T-helper 9 cell (primary cell): ENCODE data around the gene CPT1C.

Source experiments
- DNase-seq: peaks from one replicate; pipeline ENCODE4 v3.0.0-alpha.2; 2020

CPT1C gene

GRCh38 chr19:49684251-49684982 lies 6.5 kb upstream of the CPT1C start:
- no peak for DNase-seq

GRCh38 chr19:49684983-49685553 lies 5.8 kb upstream of the CPT1C start:
- no peak for DNase-seq

DNA sequence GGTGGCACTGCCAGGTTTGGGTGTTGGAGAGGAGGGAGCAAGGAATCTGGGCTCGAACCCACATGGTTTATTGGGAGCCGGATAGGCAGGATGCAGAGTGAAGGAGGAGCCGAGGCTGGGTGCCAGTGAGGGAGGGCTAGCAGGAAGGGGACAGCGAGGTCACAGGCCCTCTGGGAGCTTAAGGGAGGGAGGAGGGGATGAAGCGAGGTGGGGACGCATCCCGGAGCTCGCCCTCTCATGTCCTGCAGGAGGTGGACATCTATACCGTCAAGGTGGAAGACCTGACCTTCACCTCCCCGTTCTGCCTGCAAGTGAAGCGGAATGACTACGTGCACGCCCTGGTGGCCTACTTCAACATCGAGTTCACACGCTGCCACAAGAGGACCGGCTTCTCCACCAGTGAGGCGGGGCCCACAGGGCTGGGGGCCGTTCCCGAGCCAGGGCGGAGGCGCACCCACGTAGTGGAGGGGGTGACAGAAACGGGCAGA lies 5.0 kb upstream of the CPT1C start:
- DNase-seq, result no peak

DNA sequence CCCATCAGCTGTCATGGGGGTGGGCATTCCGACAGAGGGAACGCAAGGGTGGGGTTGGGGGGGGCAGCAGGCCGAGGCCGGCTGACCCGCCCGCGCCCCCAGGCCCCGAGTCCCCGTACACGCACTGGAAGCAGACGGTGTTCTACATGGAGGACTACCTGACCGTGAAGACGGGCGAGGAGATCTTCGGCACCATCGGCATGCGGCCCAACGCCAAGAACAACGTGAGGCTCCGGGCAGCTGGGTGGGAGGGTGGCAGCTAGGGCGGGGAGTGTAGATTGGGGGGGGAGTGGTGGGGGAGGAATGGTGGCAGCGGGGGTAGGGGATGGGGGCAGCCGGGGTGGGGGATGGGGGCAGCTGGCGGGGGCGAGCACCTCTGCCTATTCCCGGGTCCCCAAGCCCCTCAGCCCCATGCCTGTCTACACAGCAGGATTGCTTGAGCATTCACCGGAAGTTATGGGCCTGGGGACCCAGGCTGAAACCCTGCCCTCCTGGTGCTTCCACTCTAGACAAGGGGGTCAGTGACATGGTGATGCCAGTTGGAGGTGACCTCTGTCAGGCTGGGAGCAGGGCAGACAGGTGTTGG lies 4.3 kb upstream of the CPT1C start:
- DNase-seq, result no peak

- no peak for DNase-seq
Observed at GRCh38 chr19:49687150-49687549, 3.8 kb upstream of the CPT1C start.

DNA sequence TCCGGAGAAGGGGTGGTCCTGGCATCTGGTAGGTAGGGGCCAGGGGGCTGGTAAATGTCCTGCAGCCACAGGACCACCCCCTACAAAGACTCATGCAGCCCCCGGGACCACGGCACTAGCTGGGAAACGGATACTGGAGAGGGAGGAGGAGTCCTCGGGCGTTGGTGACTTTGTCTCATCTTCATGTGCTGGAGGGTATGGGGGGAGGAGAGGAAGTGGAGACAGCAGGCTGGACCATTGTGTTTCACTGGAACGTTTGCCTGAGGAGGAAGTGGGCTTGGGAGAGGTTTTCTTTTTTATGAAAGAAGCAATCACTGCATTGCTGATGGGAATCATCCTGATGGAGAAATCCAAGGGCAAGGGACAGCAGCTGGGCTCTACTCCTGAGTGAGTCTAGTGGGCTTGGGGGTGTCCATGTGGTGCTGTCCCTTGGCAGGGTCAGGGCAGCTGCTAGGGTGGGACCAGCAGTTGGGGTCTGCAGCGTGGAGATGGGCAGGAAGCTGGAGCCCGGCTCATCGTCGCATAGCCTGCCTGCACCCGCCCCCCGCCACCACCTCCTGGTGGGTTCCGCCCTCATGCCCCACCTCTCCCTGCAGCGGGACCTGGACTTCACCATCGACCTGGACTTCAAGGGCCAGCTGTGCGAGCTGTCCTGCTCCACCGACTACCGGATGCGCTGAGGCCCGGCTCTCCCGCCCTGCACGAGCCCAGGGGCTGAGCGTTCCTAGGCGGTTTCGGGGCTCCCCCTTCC lies 3.2 kb upstream of the CPT1C start:
- no peak for DNase-seq

GRCh38 chr19:49688531-49689132 lies 2.3 kb upstream of the CPT1C start:
- DNase-seq, result no peak

DNA sequence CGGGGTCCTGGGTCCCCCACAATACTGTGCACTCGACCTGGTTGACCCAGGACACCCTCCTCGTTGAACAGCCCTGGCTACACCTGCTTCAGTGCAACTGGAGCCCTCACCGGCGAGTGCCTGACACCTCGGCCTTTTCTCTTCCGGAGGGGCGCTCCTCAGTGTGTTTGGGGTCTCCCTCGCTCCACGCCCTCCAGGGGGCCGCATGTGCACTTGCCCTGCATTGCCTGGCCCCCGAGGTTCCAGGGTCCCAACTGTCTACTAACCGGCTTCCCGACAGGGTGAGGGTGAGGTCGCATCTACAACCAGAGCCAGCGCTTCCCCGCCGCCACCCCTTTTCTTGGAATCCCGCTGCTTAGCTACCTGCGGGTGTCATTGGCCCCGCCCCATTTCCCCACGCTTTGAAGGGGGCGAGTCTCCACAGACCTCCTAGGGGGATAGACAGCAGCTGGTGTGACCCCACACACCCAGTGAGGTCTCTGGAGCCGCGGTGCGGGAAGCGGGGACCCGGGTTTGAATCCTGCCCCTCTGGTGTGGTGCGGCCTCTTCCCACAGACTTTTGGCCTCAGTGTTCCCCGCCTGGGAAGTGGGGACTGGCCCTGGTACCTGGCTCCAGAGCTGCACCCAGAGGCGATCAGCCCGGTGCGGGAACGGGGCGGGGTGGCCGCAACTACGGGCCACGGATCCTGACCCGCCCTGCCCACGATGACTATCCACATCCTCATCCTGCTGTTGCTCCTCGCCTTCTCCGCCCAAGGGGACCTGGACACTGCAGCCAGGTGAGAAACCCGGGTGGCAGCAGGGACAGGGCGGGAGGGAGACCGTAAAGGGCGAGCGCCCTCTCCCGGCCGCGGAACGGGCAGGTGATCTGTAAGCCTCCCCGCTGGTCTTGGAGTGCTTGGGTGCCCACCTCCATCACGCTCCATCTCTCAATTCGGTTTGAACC lies 1.5 kb upstream of the CPT1C start, which contains the start of gene ADM5:
Gene ADM5 (plus strand): TSS at position 462 of the 946 bp plus-strand sequence. CDS start 244 bp downstream, at position 706.
- DNase-seq, result no peak

- DNase-seq, result no peak
Observed at GRCh38 chr19:49690079-49690655, 749 bp upstream of the CPT1C start.

GRCh38 chr19:49691243-49692146 lies 579 bp downstream of the CPT1C start:
- DNase-seq, result no peak

DNA sequence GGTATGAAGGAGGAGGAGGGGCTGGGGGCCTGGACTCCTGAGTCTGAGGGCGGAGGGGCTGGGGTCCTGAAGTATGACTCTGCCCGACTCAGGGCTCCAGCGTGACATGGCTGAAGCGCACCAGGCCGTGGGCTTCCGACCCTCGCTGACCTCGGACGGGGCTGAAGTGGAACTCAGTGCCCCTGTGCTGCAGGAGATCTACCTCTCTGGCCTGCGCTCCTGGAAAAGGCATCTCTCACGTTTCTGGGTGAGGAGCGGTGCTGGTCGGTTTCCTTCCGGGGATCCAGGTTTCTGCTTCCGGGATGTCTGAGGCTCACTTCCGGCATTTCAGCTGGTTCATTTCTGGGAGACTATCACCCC lies 1.2 kb downstream of the CPT1C start:
- no peak for DNase-seq

DNA sequence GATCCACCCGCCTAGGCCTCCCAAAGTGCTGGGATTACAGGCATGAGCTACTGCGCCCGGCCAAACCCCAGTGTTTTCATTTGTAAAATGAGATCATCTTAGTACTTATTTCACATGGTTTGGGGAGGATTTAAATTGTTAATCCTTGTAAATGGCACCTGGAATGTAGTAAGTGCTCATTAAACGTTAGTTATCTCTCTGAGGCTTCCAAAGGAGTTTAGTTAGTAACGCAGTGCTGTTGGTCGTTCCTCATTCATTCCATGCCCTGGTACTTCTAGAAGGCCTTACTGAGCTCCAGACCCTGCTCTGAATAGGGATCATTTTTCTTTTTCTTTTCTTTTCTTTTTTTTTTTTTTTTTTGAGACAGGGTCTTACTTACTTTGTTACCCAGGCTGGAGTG lies 5.2 kb downstream of the CPT1C start:
- DNase-seq, result no peak

GRCh38 chr19:49696865-49697264 lies 5.9 kb downstream of the CPT1C start:
- DNase-seq, result no peak

DNA sequence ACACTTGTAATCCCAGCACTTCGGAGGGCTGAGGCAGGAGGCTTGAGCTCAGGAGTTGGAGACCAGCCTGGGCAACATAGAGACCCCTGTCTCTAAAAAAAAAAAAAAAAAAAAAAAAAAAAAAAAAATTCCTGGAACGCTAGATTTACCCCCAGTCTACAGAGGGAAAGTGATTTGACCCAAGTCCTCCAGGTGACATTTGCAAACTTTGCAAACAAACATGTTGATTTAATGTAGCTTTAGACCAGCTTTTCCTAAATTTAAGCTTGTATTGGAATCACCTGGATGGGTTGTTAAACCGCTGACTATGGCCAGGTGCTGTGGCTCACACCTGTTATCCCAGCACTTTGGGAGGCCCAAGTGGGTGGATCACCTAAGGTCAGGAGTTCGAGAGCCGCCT lies 8.4 kb downstream of the CPT1C start:
- no peak for DNase-seq

DNA sequence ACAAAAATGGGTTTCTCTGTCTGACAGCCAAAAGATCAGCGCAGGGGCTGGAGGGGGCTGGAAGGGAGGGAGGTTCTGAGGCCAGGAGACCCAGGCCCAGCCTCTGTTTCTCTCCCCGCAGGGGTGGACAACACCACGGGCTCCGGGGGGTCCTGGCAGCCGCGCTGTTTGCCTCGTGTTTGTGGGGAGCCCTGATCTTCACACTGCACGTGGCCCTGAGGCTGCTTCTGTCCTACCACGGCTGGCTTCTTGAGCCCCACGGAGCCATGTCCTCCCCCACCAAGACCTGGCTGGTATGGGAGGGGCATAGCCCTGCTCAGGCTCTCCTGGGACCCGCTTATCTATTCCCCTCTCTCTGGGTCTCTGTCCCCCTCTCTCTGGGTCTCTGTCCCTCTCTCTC lies 9.6 kb downstream of the CPT1C start:
- DNase-seq, result no peak

- no peak for DNase-seq
Observed at GRCh38 chr19:49701271-49701786, 10.4 kb downstream of the CPT1C start.

- no peak for DNase-seq
Observed at GRCh38 chr19:49704888-49705642, 14.1 kb downstream of the CPT1C start.

DNA sequence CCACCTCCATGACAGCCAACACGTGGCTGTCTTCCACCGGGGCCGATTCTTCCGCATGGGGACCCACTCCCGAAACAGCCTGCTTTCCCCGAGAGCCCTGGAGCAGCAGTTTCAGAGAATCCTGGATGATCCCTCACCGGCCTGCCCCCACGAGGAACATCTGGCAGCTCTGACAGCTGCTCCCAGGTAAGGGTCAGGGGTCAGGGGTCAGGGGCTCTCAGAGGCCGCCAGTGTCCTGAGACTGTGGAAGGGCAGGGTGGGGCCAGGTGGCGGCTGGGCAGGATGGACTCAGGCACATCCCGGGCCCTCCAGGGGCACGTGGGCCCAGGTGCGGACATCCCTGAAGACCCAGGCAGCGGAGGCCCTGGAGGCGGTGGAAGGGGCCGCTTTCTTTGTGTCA lies 15.0 kb downstream of the CPT1C start:
- no peak for DNase-seq

DNA sequence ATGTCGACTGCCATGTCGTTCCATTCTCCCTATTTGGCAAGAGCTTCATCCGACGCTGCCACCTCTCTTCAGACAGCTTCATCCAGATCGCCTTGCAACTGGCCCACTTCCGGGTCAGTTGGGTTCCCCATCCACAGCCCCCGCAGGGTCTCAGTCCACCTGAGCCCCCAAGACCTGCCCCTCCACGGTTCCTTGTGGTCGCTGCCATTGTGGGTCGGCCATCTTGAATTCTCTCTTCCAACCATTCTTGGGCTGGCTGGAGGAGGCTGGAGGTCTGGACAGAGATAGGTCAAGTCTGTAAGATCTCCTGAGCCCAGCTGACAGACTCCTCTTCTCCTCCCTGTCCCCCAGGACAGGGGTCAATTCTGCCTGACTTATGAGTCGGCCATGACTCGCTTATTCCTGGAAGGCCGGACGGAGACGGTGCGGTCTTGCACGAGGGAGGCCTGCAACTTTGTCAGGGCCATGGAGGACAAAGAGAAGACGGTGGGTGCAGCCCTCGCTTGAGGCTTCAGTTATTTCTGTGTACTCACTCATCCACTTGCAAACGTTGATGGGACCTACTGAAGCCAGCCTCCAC lies 19.5 kb downstream of the CPT1C start:
- DNase-seq, result no peak
